H9 (cell line): ENCODE measurements around the gene KCNH2. TPM values are rescaled to one million over a fixed set of nuclear protein-coding genes. Genes with fewer than 3 reads are reported as not detected.

Source experiments
- DNase-seq: peaks from one replicate; pipeline ENCODE4 v3.0.0-alpha.2; 2017
- H2AFZ ChIP-seq: one replicate; pipeline ENCODE4 v1.6.1; 2013; ENCODE audit warnings: mild to moderate bottlenecking, low read length, control low read depth, moderate library complexity
- H2AK5ac ChIP-seq: 2 replicates; pipeline ENCODE4 v1.6.1; 2013; ENCODE audit warnings: low read length, control low read depth, mixed read lengths; ENCODE audit not compliant: insufficient read length
- H2BK120ac ChIP-seq: one replicate; pipeline ENCODE4 v1.6.1; 2013; ENCODE audit warnings: low read depth, mild to moderate bottlenecking, low read length, control low read depth, inconsistent platforms; ENCODE audit not compliant: poor library complexity, severe bottlenecking
- H2BK12ac ChIP-seq: 2 replicates; pipeline ENCODE4 v1.6.1; 2013; ENCODE audit warnings: low read length, control low read depth, mixed read lengths, low read depth; ENCODE audit not compliant: insufficient read length
- H2BK15ac ChIP-seq: 2 replicates; pipeline ENCODE4 v1.6.1; 2013; ENCODE audit warnings: low read depth, low read length, control low read depth
- H2BK20ac ChIP-seq: one replicate; pipeline ENCODE4 v1.6.1; 2013; ENCODE audit warnings: low read depth, mild to moderate bottlenecking, low read length, control low read depth, inconsistent platforms; ENCODE audit not compliant: poor library complexity, severe bottlenecking
- H2BK5ac ChIP-seq: 2 replicates; pipeline ENCODE4 v1.6.1; 2013; ENCODE audit warnings: low read length, control low read depth, mixed read lengths; ENCODE audit not compliant: insufficient read length
- H3K14ac ChIP-seq: 2 replicates; pipeline ENCODE4 v1.6.1; 2013; ENCODE audit warnings: low read length, control low read depth; ENCODE audit not compliant: insufficient read depth
- H3K18ac ChIP-seq: 2 replicates; pipeline ENCODE4 v1.6.1; 2013; ENCODE audit warnings: low read depth, mild to moderate bottlenecking, mixed read lengths, low read length, control low read depth; ENCODE audit not compliant: insufficient read length
- H3K23ac ChIP-seq: 2 replicates; pipeline ENCODE4 v1.6.1; 2013; ENCODE audit warnings: low read length, control low read depth, mixed read lengths, low read depth; ENCODE audit not compliant: insufficient read length
- H3K23me2 ChIP-seq: 2 replicates; pipeline ENCODE4 v1.6.1; 2013; ENCODE audit warnings: low read depth, mild to moderate bottlenecking, mixed read lengths, low read length, control low read depth; ENCODE audit not compliant: insufficient read length, poor library complexity, severe bottlenecking
- H3K27ac ChIP-seq: 2 replicates; pipeline ENCODE4 v1.5.1; 2013; ENCODE audit warnings: low read length, control low read depth, mixed read lengths, low read depth; ENCODE audit not compliant: insufficient read length
- H3K27me3 ChIP-seq: 2 replicates; pipeline ENCODE4 v1.6.1; 2013; ENCODE audit warnings: low read length, control low read depth, inconsistent platforms; ENCODE audit not compliant: insufficient read depth
- H3K4ac ChIP-seq: 2 replicates; pipeline ENCODE4 v1.6.1; 2013; ENCODE audit warnings: low read depth, mild to moderate bottlenecking, control low read depth, inconsistent platforms, low read length, moderate library complexity
- H3K4me1 ChIP-seq: 2 replicates; pipeline ENCODE4 v1.6.1; 2013; ENCODE audit warnings: low read length, control low read depth, inconsistent platforms; ENCODE audit not compliant: insufficient read depth
- H3K4me2 ChIP-seq: 2 replicates; pipeline ENCODE4 v1.6.1; 2013; ENCODE audit warnings: low read length, control low read depth, mixed read lengths; ENCODE audit not compliant: insufficient read length, insufficient read depth
- H3K56ac ChIP-seq: 2 replicates; pipeline ENCODE4 v1.6.1; 2013; ENCODE audit warnings: low read depth, mild to moderate bottlenecking, mixed read lengths, low read length, control low read depth; ENCODE audit not compliant: insufficient read length
- H3K79me1 ChIP-seq: 2 replicates; pipeline ENCODE4 v1.6.1; 2013; ENCODE audit warnings: low read depth, mild to moderate bottlenecking, moderate library complexity, low read length, control low read depth, inconsistent platforms; ENCODE audit not compliant: insufficient read depth, poor library complexity, severe bottlenecking
- H3K79me2 ChIP-seq: 2 replicates; pipeline ENCODE4 v1.6.1; 2013; ENCODE audit warnings: low read length, control low read depth, inconsistent platforms; ENCODE audit not compliant: insufficient read depth
- H3K9ac ChIP-seq: 2 replicates; pipeline ENCODE4 v1.6.1; 2013; ENCODE audit warnings: low read length, control low read depth, mixed read lengths; ENCODE audit not compliant: insufficient read length; ENCODE audit errors: extremely low read depth
- H3K9me3 ChIP-seq: one replicate; pipeline ENCODE4 v1.6.1; 2013; ENCODE audit warnings: low read depth, low read length, inconsistent platforms; ENCODE audit not compliant: control insufficient read depth
- H3T11ph ChIP-seq: one replicate; pipeline ENCODE4 v1.6.1; 2013; ENCODE audit warnings: mild to moderate bottlenecking, low read length, control low read depth, inconsistent platforms
- H4K20me1 ChIP-seq: one replicate; pipeline ENCODE4 v1.6.1; 2013; ENCODE audit not compliant: control insufficient read depth, insufficient read length, insufficient read depth
- H4K5ac ChIP-seq: 2 replicates; pipeline ENCODE4 v1.6.1; 2013; ENCODE audit warnings: low read depth, mild to moderate bottlenecking, mixed read lengths, low read length, control low read depth; ENCODE audit not compliant: insufficient read length
- H4K8ac ChIP-seq: replicated peaks from 2 replicates; pipeline ENCODE4 v1.6.1; 2013; ENCODE audit warnings: low read length, control low read depth, mixed read lengths, low read depth; ENCODE audit not compliant: insufficient read length
- H4K91ac ChIP-seq: 2 replicates; pipeline ENCODE4 v1.6.1; 2013; ENCODE audit warnings: low read depth, mild to moderate bottlenecking, moderate library complexity, mixed read lengths, low read length, control low read depth; ENCODE audit not compliant: insufficient read length
- H3K27ac Mint-ChIP-seq, 3 experiments: 2 replicates in 2 of 3; 3 replicates in 1 of 3; pipeline ENCODE4 v1.8.0; 2020 to 2021; ENCODE audit warnings: mixed read lengths in 3 of 3, mild to moderate bottlenecking in 1 of 3, moderate library complexity in 1 of 3
- H3K27me3 Mint-ChIP-seq: 2 replicates; pipeline ENCODE4 v1.8.0; 2021; ENCODE audit warnings: low read depth, mild to moderate bottlenecking, moderate library complexity, mixed read lengths
- H3K36me3 Mint-ChIP-seq, 3 experiments: 2 replicates in 2 of 3; 3 replicates in 1 of 3; pipeline ENCODE4 v1.8.0; 2020 to 2021; ENCODE audit warnings: low read depth in 3 of 3, mixed read lengths in 3 of 3; ENCODE audit not compliant: insufficient read depth in 1 of 3
- H3K4me1 Mint-ChIP-seq, 2 experiments: 2 replicates each; pipeline ENCODE4 v1.8.0; 2020; ENCODE audit warnings: mixed read lengths in 2 of 2
- H3K4me3 Mint-ChIP-seq, 2 experiments: 2 replicates in 1 of 2; 3 replicates in 1 of 2; pipeline ENCODE4 v1.8.0; 2020 to 2021; ENCODE audit warnings: mild to moderate bottlenecking in 2 of 2, mixed read lengths in 2 of 2, moderate library complexity in 1 of 2
- H3K9me3 Mint-ChIP-seq, 2 experiments: 2 replicates in 1 of 2; 3 replicates in 1 of 2; pipeline ENCODE4 v1.8.0; 2020; ENCODE audit warnings: mild to moderate bottlenecking in 2 of 2, mixed read lengths in 2 of 2, moderate library complexity in 1 of 2
- WGBS: extraction: QIAGEN DNeasy Blood & Tissue Kit; methylation state at CpG from one replicate; pipeline ENCODE4 v1.1.7; 2013; ENCODE audit warnings: missing lambda C conversion rate, low lambda C conversion rate, mixed read lengths; ENCODE audit not compliant: insufficient read length; ENCODE audit errors: extremely low coverage; 5-methylcytosine and 5-hydroxymethylcytosine counted together
- total RNA-seq: library from RNA; stranded (reverse); gene quantifications from 2 replicates; pipeline ENCODE4 v1.2.1, GENCODE V29; 2021
- TF ChIP-seq, protein P1 (sequence below): fragments of 200-600 bp; sonication (generic); conservative IDR thresholded peaks from 3 replicates; pipeline ENCODE4 v1.8.0; 2021; ENCODE audit warnings: antibody characterized with exemption, mild to moderate bottlenecking

The KCNH2 gene
- total RNA-seq, 1 experiment from 2014 or later, result 4.5 TPM

DNA sequence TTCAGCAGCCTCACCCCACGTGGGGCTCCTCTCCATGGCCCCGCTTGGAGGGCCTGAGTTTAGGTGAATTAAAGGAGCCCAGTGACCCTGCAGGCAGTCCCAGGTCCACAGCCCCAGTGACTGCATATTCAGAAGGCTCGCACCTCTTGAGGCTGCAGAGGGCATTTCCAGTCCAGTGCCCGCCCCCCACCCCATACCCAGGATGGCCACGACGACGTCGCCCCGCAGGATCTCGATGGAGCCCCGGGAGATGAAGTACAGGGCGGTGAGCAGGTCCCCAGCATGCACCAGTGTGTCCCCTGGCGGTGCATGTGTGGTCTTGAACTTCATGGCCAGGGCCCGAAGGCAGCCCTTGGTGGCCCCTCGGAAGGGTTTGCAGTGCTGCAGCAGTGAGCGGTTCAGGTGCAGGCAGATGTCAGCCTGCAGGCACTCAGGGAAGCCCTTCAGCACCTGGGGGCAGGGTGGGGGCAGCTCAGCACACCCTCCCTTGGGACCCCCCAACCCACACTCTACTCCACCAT lies 28.1 kb downstream of the KCNH2 start:
- peaks cover 0 to 12% (median 0%) of the 10 kb centered on the region in 3 experiments; a peak in 3 of 7 replicates for H3K36me3 Mint-ChIP-seq
- no peak overlapping the region for H3K4me2 ChIP-seq
- H4K8ac ChIP-seq, result no peak overlapping the region
- peaks cover 31 to 41% of the 10 kb centered on the region in 2 experiments for H3K4me1 Mint-ChIP-seq
- TF ChIP-seq, protein P1, sequence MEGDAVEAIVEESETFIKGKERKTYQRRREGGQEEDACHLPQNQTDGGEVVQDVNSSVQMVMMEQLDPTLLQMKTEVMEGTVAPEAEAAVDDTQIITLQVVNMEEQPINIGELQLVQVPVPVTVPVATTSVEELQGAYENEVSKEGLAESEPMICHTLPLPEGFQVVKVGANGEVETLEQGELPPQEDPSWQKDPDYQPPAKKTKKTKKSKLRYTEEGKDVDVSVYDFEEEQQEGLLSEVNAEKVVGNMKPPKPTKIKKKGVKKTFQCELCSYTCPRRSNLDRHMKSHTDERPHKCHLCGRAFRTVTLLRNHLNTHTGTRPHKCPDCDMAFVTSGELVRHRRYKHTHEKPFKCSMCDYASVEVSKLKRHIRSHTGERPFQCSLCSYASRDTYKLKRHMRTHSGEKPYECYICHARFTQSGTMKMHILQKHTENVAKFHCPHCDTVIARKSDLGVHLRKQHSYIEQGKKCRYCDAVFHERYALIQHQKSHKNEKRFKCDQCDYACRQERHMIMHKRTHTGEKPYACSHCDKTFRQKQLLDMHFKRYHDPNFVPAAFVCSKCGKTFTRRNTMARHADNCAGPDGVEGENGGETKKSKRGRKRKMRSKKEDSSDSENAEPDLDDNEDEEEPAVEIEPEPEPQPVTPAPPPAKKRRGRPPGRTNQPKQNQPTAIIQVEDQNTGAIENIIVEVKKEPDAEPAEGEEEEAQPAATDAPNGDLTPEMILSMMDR, result no peak
- no peaks in the 10 kb centered on the region for H3K79me1 ChIP-seq
- no peak overlapping the region for H2BK5ac ChIP-seq
- no peak overlapping the region for H2BK12ac ChIP-seq
- no peaks in the 10 kb centered on the region for H4K20me1 ChIP-seq
- no peaks in the 10 kb centered on the region for H3K79me2 ChIP-seq
- no peak overlapping the region for H2AK5ac ChIP-seq
- H3K27me3 Mint-ChIP-seq, result peaks cover 3% of the 10 kb centered on the region
- H3K27me3 ChIP-seq, result no peaks in the 10 kb centered on the region
- no peak overlapping the region for H2BK120ac ChIP-seq
- no CpG with 5 or more reads among the region's 16 CpGs for WGBS
- H4K5ac ChIP-seq, result no peak overlapping the region
- H3K27ac ChIP-seq, result no peak overlapping the region
- no peak overlapping the region for H2BK15ac ChIP-seq
- H4K91ac ChIP-seq, result no peak overlapping the region
- no peak overlapping the region for H2BK20ac ChIP-seq
- H3K9me3 ChIP-seq, result no peaks in the 10 kb centered on the region
- H3T11ph ChIP-seq, result no peak overlapping the region
- H3K23ac ChIP-seq, result no peak overlapping the region
- no peak overlapping the region for H3K4ac ChIP-seq
- no peak overlapping the region for H3K56ac ChIP-seq
- no peaks in the 10 kb centered on the region for H3K23me2 ChIP-seq
- H3K27ac Mint-ChIP-seq, result no peak overlapping the region
- H3K9me3 Mint-ChIP-seq, result no peaks in the 10 kb centered on the region; a peak in 1 of 5 replicates
- no peak overlapping the region for H3K4me3 Mint-ChIP-seq
- H3K4me1 ChIP-seq, result no peaks in the 10 kb centered on the region; the same call in 1 of the 2 replicates
- H2AFZ ChIP-seq, result no peak overlapping the region
- no peak overlapping the region for H3K9ac ChIP-seq
- no peak overlapping the region for H3K18ac ChIP-seq
- peak; percentile 31 for DNase-seq
- H3K14ac ChIP-seq, result no peak overlapping the region
